Iris pigment epithelial cell (primary cell): Measurements from ENCODE around the gene NR4A1.
A peak's percentile ranks its signal among the peaks of the same experiment; 100 is the strongest.

Experiments used
- DNase-seq: peaks from one replicate; pipeline ENCODE4 v3.0.0-alpha.2; 2011; ENCODE audit warnings: low read depth

The NR4A1 gene

GRCh38 chr12:52041695-52042123, 9.5 kb upstream of the NR4A1 start:
- peak; percentile 45 for DNase-seq

- no peak for DNase-seq
These were observed 8.4 kb upstream of the NR4A1 start for GRCh38 chr12:52042706-52043385.

- DNase-seq = no peak
These were observed 7.6 kb upstream of the NR4A1 start for GRCh38 chr12:52043386-52044212.

GRCh38 chr12:52044292-52044983, 6.8 kb upstream of the NR4A1 start:
- no peak for DNase-seq

GRCh38 chr12:52045794-52046199, 5.4 kb upstream of the NR4A1 start:
- no peak for DNase-seq

- DNase-seq = no peak
These were observed 4.4 kb upstream of the NR4A1 start for GRCh38 chr12:52046859-52047258.

GRCh38 chr12:52049286-52049685, 2.0 kb upstream of the NR4A1 start:
- DNase-seq = no peak

- DNase-seq = no peak
These were observed 1.6 kb upstream of the NR4A1 start for GRCh38 chr12:52049688-52050087.

- no peak for DNase-seq
These were observed 1.0 kb upstream of the NR4A1 start for GRCh38 chr12:52050116-52050757.

GRCh38 chr12:52052468-52053186, 1.4 kb downstream of the NR4A1 start:
- DNase-seq = no peak

GRCh38 chr12:52053536-52054209, 2.4 kb downstream of the NR4A1 start:
- DNase-seq = no peak

- no peak for DNase-seq
These were observed 3.1 kb downstream of the NR4A1 start for GRCh38 chr12:52054231-52054832.

- no peak for DNase-seq
These were observed 3.8 kb downstream of the NR4A1 start for GRCh38 chr12:52054833-52055730.

- DNase-seq = no peak
These were observed 4.8 kb downstream of the NR4A1 start for GRCh38 chr12:52055731-52056711.

- no peak for DNase-seq
These were observed 5.8 kb downstream of the NR4A1 start for GRCh38 chr12:52056801-52057637.

GRCh38 chr12:52057638-52058576, 6.7 kb downstream of the NR4A1 start:
- no peak for DNase-seq
